ENCODE data around the gene SNRPA1. TPM values are rescaled to one million over a fixed set of nuclear protein-coding genes. Genes with fewer than 3 reads are reported as not detected.
A peak's percentile ranks its signal among the peaks of the same experiment; 100 is the strongest.

The SNRPA1 gene
- total and polyA plus RNA-seq, 9 of the 15 experiments (the other 6 are each of a cell fraction or from before 2014, with no cell fraction given) = 62.7 to 245 (median 189) TPM

DNA sequence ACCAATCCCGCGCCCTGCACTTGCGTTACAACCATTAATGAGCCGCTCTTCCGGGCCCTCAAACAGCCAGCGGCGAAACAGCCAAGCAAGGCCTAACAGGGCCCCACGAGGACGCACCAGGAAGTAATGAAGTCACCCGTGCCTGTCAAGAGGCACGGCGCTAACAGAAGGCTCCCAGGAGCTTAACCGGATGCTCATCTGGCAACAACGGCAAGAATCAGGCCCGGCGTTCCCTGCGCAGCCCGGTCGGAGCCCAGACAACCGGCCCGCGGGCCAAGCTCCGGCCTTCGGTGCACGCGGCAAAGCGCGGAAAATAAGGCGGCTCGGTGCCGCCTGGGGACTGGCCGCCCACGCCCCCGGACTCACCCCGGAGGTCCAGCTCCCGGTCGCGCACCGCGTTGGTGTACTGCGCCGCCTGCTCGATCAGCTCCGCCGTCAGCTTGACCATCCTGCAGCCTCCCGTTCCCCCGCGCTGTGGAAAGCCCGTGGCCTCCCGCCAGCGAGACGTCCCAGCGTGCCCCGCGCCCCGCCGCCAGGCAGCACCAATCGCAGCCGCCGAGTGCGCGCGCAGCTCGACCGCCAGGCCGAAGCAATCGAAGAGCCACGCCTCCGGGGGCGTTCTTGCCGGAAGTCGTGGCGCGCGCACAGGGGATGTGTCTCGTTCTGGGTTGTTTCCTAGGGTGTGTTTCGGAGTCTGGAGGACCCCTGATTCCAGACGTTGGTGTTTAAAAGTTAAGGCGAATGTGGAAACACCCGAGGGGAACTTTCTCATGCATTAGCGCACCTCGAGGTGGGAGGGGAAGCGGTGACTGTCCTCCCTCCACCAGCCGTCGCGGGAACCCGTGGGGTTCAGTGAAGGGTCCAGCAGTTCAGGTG is at the start of gene SNRPA1 (continued):
- TF ChIP-seq ZNF253 (CRISPR knock-in tag; conservative IDR thresholded peaks at IDR 0.05) (no peak), MCM2 (IDR thresholded peaks at IDR 0.05; ENCODE audit: low read depth) (no peak), IFI16 (CRISPR knock-in tag; IDR thresholded peaks at IDR 0.05) (no peak), SRF (CRISPR knock-in tag; IDR thresholded peaks at IDR 0.05) (0 out of 4 replicates have a peak, but pooled peaks of 1 of the 2 experiments have one; percentile 45), MED1 (CRISPR knock-in tag; IDR thresholded peaks at IDR 0.05; ENCODE audit: borderline replicate concordance) (no peak), HNRNPH1 (optimal IDR thresholded peaks at IDR 0.05; ENCODE audit: low read depth, low read length) (no peak), HIVEP1 (CRISPR knock-in tag; IDR thresholded peaks at IDR 0.05) (no peak), TAF1 (IDR thresholded peaks at IDR 0.05; ENCODE audit: control insufficient read depth, extremely low read depth, insufficient read depth, low read length, severe bottlenecking) (peak; percentile 88), REST (IDR thresholded peaks at IDR 0.05; ENCODE audit: borderline replicate concordance) (peak; percentile 98), REST (CRISPR knock-in tag; IDR thresholded peaks at IDR 0.05; ENCODE audit: low read depth) (no peak; the same call in 1 of the 2 replicates), NFATC3 (IDR thresholded peaks at IDR 0.05) (no peak), NCOA4 (IDR thresholded peaks at IDR 0.05; ENCODE audit: partially characterized antibody) (peak; percentile 91), BHLHE40 (IDR thresholded peaks at IDR 0.05; ENCODE audit: low read length) (no peak; the same call in 1 of the 2 replicates), MAZ (CRISPR knock-in tag; conservative IDR thresholded peaks at IDR 0.05 in 1 of 2, IDR thresholded peaks at IDR 0.05 in 1 of 2) (peak; percentile 92 to 95), BRD4 (IDR thresholded peaks at IDR 0.05) (no peak; the same call in 1 of the 2 replicates), CSDE1 (IDR thresholded peaks at IDR 0.05) (no peak), CBFA2T3 (IDR thresholded peaks at IDR 0.05) (no peak), SRSF3 (IDR thresholded peaks at IDR 0.05; ENCODE audit: insufficient read depth, low read length) (no peak), RHOXF2B (CRISPR knock-in tag; conservative IDR thresholded peaks at IDR 0.05) (no peak), ID3 (CRISPR knock-in tag; IDR thresholded peaks at IDR 0.05) (no peak), ID3 (tag; IDR thresholded peaks at IDR 0.05) (no peak; the same call in 1 of the 2 replicates), ARNT (IDR thresholded peaks at IDR 0.05) (no peak)

Measured in K562 (cell line).